Peyer's patch (tissue), 4 donors: ENCODE results near the gene MCM8.

Experiments
- CTCF ChIP-seq, 6 experiments: fragments of 450-650 bp in 4 of 6; fragments of 200-600 bp in 2 of 6; sonication (generic) in 1 of 6; IDR thresholded peaks; one replicate each; pipeline ENCODE4 v1.5.1; 2017 to 2019; ENCODE audit warnings: antibody characterized with exemption in 6 of 6, mild to moderate bottlenecking in 3 of 6, moderate library complexity in 1 of 6
- POLR2A ChIP-seq, 2 donors: fragments of 450-650 bp; IDR thresholded peaks; one replicate each; pipeline ENCODE4 v1.5.1; 2017; ENCODE audit warnings: antibody characterized with exemption in 2 of 2, mild to moderate bottlenecking in 2 of 2, moderate library complexity in 2 of 2

GRCh38 chr20:6040958-6041807 is 90.7 kb downstream of the MCM8 start:
- TF ChIP-seq CTCF (IDR thresholded peaks at IDR 0.05) (no peak), POLR2A (IDR thresholded peaks at IDR 0.05) (no peak)
